HG02763 (cell line): ENCODE results near the gene IKZF4.

Experiments used
- ATAC-seq: cut with Tn5 transposase; IDR thresholded peaks from one replicate; pipeline ENCODE4 v1.9.1; 2021; ENCODE audit warnings: mild to moderate bottlenecking, moderate library complexity; ENCODE audit not compliant: unreplicated experiment

Gene IKZF4

GRCh38 chr12:56081393-56082347 is 60.8 kb downstream of the IKZF4 start:
- no peak for ATAC-seq

- no peak for ATAC-seq
These were observed 61.5 kb downstream of the IKZF4 start for GRCh38 chr12:56082382-56082781.

- ATAC-seq, result no peak
These were observed 62.1 kb downstream of the IKZF4 start for GRCh38 chr12:56082967-56083366.

GRCh38 chr12:56084958-56085543 is 64.2 kb downstream of the IKZF4 start:
- no peak for ATAC-seq

DNA sequence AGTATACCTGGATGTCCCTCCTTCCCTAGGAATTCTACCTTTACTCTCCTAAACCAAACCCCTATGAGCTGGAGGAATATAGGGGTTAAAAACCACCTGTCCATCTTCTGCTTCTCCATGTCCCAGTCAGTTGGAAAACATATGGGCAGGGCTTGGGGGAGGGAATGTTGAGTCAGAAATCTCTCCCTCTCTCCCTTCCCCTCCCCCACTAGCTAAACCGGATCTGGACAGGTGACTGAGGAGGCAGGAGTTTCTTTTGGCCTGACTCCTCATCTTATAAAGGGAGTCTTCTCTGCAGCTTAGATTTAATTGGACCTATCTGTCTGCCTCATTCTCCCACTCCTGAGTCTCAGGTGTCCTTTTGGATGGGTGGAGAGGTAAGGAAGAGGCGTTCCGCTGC is 65.3 kb downstream of the IKZF4 start:
- ATAC-seq, result no peak

DNA sequence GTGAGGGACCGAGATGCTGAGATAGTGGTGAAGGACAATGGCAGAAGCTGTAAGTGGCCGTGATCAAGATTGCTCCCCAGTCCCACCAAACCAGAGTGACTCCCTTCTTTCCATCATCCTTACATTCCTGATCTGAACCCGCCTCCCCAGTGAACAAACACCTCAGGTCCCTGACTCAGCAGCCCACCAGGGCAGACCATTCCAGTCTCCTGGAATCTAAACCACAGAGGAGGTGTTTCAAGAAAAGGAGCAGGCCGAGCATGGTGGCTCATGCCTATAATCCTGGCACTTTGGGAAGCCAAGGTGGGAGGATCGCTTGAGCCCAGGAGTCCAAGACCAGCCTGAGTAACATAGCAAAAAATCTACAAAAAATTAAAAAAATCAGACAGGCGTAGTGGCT is 65.8 kb downstream of the IKZF4 start:
- ATAC-seq, result no peak

- ATAC-seq, result no peak
These were observed 66.4 kb downstream of the IKZF4 start for GRCh38 chr12:56087220-56087619.
